Uterus (tissue), 4 donors: Measurements from ENCODE around the gene SAA1. TPM values are rescaled to one million over a fixed set of nuclear protein-coding genes. Genes with fewer than 3 reads are reported as not detected.

Experiments used
- DNase-seq, 2 donors: peaks; one replicate each; pipeline ENCODE4 v3.0.0-alpha.2; 2019 to 2020
- H3K27ac ChIP-seq, 2 donors: fragments of 200-600 bp; sonication (generic); 1 replicate in 1 of 2; 2 replicates in 1 of 2; pipeline ENCODE4 v1.5.1; 2016 to 2018
- H3K27me3 ChIP-seq, 2 donors: fragments of 200-600 bp; sonication (generic); one replicate each; pipeline ENCODE4 v1.5.1; 2018 to 2019; ENCODE audit warnings: control low read depth in 1 of 2
- H3K36me3 ChIP-seq, 2 donors: fragments of 200-600 bp; sonication (generic); one replicate each; pipeline ENCODE4 v1.5.1; 2019; ENCODE audit warnings: control low read depth in 1 of 2
- H3K4me1 ChIP-seq, 2 donors: fragments of 200-600 bp; sonication (generic); one replicate each; pipeline ENCODE4 v1.5.1; 2018 to 2019; ENCODE audit warnings: control low read depth in 1 of 2
- H3K4me3 ChIP-seq, 2 donors: fragments of 200-600 bp; sonication (generic); 1 replicate in 1 of 2; 2 replicates in 1 of 2; pipeline ENCODE4 v1.5.1; 2018 to 2019; ENCODE audit warnings: mild to moderate bottlenecking in 1 of 2
- H3K9me3 ChIP-seq, 2 donors: fragments of 200-600 bp; sonication (generic); one replicate each; pipeline ENCODE4 v1.5.1; 2019; ENCODE audit warnings: control low read depth in 1 of 2
- POLR2A ChIP-seq, 2 donors: fragments of 450-650 bp; IDR thresholded peaks; one replicate each; pipeline ENCODE4 v1.6.1; 2016; ENCODE audit warnings: antibody characterized with exemption in 2 of 2, mild to moderate bottlenecking in 1 of 2, moderate library complexity in 1 of 2
- intact Hi-C: fragments of 100-400 bp; cut with DNase I; formaldehyde crosslinking; loops from one replicate; pipeline ENCODE4 v1.15.1; 2023; ENCODE audit warnings: low total_unique reads
- total RNA-seq, 4 donors: library from RNA; depleted of rRNA in 3 of 4; stranded (reverse); fragments of >200 nt in 3 of 4; gene quantifications; one replicate each; pipeline versions ENCODE4 v1.1.0 to v1.2.4, GENCODE V29; 2014 to 2023
- TF ChIP-seq, protein P1 (sequence below), 4 experiments: fragments of 200-600 bp in 2 of 4; fragments of 450-650 bp in 2 of 4; sonication (generic) in 2 of 4; IDR thresholded peaks; one replicate each; pipeline ENCODE4 v1.5.1; 2016 to 2019; ENCODE audit warnings: antibody characterized with exemption in 4 of 4, mild to moderate bottlenecking in 2 of 4, moderate library complexity in 1 of 4
- donor health status: DM: yes; HTN: yes; CAD: no.

SAA1 gene
- total RNA-seq, 4 donors from 2014 or later, result 3.3 TPM; not detected in 3

GRCh38 chr11:18294862-18295261 lies 28.8 kb downstream of the SAA1 start:
- Histone ChIP-seq H3K27ac (no peak overlapping the region), H3K9me3 (no peaks in the 10 kb centered on the region), H3K4me3 (no peak overlapping the region), H3K27me3 (no peaks in the 10 kb centered on the region), H3K4me1 (no peaks in the 10 kb centered on the region), H3K36me3 (no peaks in the 10 kb centered on the region)
- intact Hi-C loops, result no loop called here
- TF ChIP-seq, protein P1, sequence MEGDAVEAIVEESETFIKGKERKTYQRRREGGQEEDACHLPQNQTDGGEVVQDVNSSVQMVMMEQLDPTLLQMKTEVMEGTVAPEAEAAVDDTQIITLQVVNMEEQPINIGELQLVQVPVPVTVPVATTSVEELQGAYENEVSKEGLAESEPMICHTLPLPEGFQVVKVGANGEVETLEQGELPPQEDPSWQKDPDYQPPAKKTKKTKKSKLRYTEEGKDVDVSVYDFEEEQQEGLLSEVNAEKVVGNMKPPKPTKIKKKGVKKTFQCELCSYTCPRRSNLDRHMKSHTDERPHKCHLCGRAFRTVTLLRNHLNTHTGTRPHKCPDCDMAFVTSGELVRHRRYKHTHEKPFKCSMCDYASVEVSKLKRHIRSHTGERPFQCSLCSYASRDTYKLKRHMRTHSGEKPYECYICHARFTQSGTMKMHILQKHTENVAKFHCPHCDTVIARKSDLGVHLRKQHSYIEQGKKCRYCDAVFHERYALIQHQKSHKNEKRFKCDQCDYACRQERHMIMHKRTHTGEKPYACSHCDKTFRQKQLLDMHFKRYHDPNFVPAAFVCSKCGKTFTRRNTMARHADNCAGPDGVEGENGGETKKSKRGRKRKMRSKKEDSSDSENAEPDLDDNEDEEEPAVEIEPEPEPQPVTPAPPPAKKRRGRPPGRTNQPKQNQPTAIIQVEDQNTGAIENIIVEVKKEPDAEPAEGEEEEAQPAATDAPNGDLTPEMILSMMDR (IDR thresholded peaks at IDR 0.05), result no peak
- TF ChIP-seq POLR2A (IDR thresholded peaks at IDR 0.05), result no peak
- DNase-seq, result no peak

- TF ChIP-seq, protein P1 (IDR thresholded peaks at IDR 0.05), result no peak
- no peak for TF ChIP-seq POLR2A (IDR thresholded peaks at IDR 0.05)
- Histone ChIP-seq H3K4me3 (no peak overlapping the region), H3K27me3 (no peaks in the 10 kb centered on the region), H3K4me1 (no peaks in the 10 kb centered on the region), H3K27ac (no peak overlapping the region), H3K36me3 (no peaks in the 10 kb centered on the region), H3K9me3 (no peaks in the 10 kb centered on the region)
- intact Hi-C loops, result no loop called here
- DNase-seq, result no peak
These were observed 29.3 kb downstream of the SAA1 start for GRCh38 chr11:18295316-18295715.

GRCh38 chr11:18299721-18300120 lies 33.7 kb downstream of the SAA1 start:
- H3K4me3 ChIP-seq, result no peak overlapping the region
- no peak overlapping the region for H3K27ac ChIP-seq
- no peaks in the 10 kb centered on the region for H3K9me3 ChIP-seq
- no peaks in the 10 kb centered on the region for H3K36me3 ChIP-seq
- intact Hi-C loops, result no loop called here
- TF ChIP-seq, protein P1 (IDR thresholded peaks at IDR 0.05), result no peak
- no peak for TF ChIP-seq POLR2A (IDR thresholded peaks at IDR 0.05)
- H3K4me1 ChIP-seq, result no peaks in the 10 kb centered on the region
- DNase-seq, result no peak
- H3K27me3 ChIP-seq, result no peaks in the 10 kb centered on the region

- Histone ChIP-seq H3K4me1 (no peaks in the 10 kb centered on the region), H3K4me3 (no peak overlapping the region), H3K27me3 (no peaks in the 10 kb centered on the region), H3K27ac (no peak overlapping the region), H3K9me3 (no peaks in the 10 kb centered on the region), H3K36me3 (no peaks in the 10 kb centered on the region)
- DNase-seq, result no peak
- TF ChIP-seq POLR2A (IDR thresholded peaks at IDR 0.05), result no peak
- TF ChIP-seq, protein P1 (IDR thresholded peaks at IDR 0.05), result no peak
- intact Hi-C loops, result no loop called here
These were observed 38.7 kb downstream of the SAA1 start for GRCh38 chr11:18304745-18305144.

DNA sequence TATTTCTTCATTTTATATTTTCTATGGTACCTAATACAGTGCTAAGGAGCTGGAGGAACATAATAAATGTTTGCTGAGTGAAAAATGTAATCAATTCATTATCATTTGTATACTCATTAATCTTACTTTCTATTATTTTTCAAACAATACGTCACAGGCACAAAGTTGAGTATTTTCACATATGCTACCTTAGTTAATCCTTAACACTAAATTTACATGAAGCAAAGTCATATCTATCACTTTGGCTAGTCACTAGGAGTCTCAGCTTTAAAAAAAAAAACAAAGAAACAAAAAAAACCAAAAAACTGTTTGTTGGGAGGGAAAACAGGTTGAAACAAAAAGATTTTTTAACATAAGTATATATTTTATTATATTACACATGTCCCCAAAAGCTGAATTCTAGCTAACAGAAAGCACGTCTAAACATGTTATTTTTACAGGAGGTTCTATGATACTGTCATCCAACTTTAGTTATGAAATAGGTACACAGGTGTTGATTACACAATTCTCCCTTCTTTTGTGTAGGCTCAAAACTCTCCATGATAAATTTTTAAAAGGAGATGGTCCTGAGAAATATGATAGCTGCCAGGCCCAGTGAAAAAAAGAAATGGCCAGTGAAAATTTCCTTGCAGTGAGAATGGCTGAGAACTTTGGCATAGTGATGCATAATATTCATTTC lies 41.5 kb downstream of the SAA1 start:
- no peaks in the 10 kb centered on the region for H3K36me3 ChIP-seq
- no peak overlapping the region for H3K4me3 ChIP-seq
- H3K27ac ChIP-seq, result no peak overlapping the region
- intact Hi-C loops, result no loop called here
- H3K4me1 ChIP-seq, result no peaks in the 10 kb centered on the region
- H3K27me3 ChIP-seq, result no peaks in the 10 kb centered on the region
- no peak for DNase-seq
- TF ChIP-seq, protein P1 (IDR thresholded peaks at IDR 0.05), result no peak
- no peak for TF ChIP-seq POLR2A (IDR thresholded peaks at IDR 0.05)
- H3K9me3 ChIP-seq, result no peaks in the 10 kb centered on the region
